BLaER1 (cell line): Measurements from ENCODE around the gene EPB41L1.

ENCODE experiments used
- H3K27ac ChIP-seq: shearing (Covaris generic); formaldehyde crosslinking; 2 replicates; pipeline ENCODE4 v1.8.1; 2022
- H3K27me3 ChIP-seq: shearing (Covaris generic); formaldehyde crosslinking; 2 replicates; pipeline ENCODE4 v1.8.1; 2022
- H3K36me3 ChIP-seq: shearing (Covaris generic); formaldehyde crosslinking; 2 replicates; pipeline ENCODE4 v1.8.1; 2022
- H3K4me1 ChIP-seq: shearing (Covaris generic); formaldehyde crosslinking; 2 replicates; pipeline ENCODE4 v1.8.1; 2022
- H3K4me2 ChIP-seq: shearing (Covaris generic); formaldehyde crosslinking; 2 replicates; pipeline ENCODE4 v1.8.1; 2022
- H3K4me3 ChIP-seq: shearing (Covaris generic); formaldehyde crosslinking; 2 replicates; pipeline ENCODE4 v1.8.1; 2022
- H3K9ac ChIP-seq: shearing (Covaris generic); formaldehyde crosslinking; 2 replicates; pipeline ENCODE4 v1.8.1; 2022
- H3K9me3 ChIP-seq: shearing (Covaris generic); formaldehyde crosslinking; 2 replicates; pipeline ENCODE4 v1.8.1; 2022
- H4K20me1 ChIP-seq: shearing (Covaris generic); formaldehyde crosslinking; 2 replicates; pipeline ENCODE4 v1.8.1; 2022
- Cebpa-rat ChIP-seq: shearing (Covaris generic); IDR thresholded peaks from 2 replicates; pipeline ENCODE4 v1.8.1; 2022

Gene EPB41L1

GRCh38 chr20:36261389-36262105 is 107.0 kb downstream of the EPB41L1 start:
- Histone ChIP-seq H3K27me3 (no peaks in the 10 kb centered on the region), H3K36me3 (peaks cover 18% of the 10 kb centered on the region), H4K20me1 (no peaks in the 10 kb centered on the region)

GRCh38 chr20:36262440-36262839 is 107.9 kb downstream of the EPB41L1 start:
- Histone ChIP-seq H3K36me3 (peaks cover 9% of the 10 kb centered on the region), H3K4me3 (no peak overlapping the region), H3K27me3 (no peaks in the 10 kb centered on the region), H3K9me3 (no peaks in the 10 kb centered on the region), H3K4me1 (no peaks in the 10 kb centered on the region), H4K20me1 (no peaks in the 10 kb centered on the region), H3K9ac (no peak overlapping the region), H3K4me2 (no peak overlapping the region), H3K27ac (no peak overlapping the region)
- no peak for TF ChIP-seq Cebpa-rat

More at GRCh38 chr20:36261389-36262105, 107.0 kb downstream of the EPB41L1 start:
- no peak overlapping the region for H3K27ac ChIP-seq
- no peak overlapping the region for H3K9ac ChIP-seq
- no peaks in the 10 kb centered on the region for H3K9me3 ChIP-seq
- H3K4me1 ChIP-seq, result no peaks in the 10 kb centered on the region
- no peak overlapping the region for H3K4me3 ChIP-seq
- no peak overlapping the region for H3K4me2 ChIP-seq
- TF ChIP-seq Cebpa-rat, result no peak

GRCh38 chr20:36264426-36265246 is 110.1 kb downstream of the EPB41L1 start:
- Histone ChIP-seq H3K4me3 (no peak overlapping the region), H4K20me1 (no peaks in the 10 kb centered on the region), H3K36me3 (no peaks in the 10 kb centered on the region), H3K27me3 (no peaks in the 10 kb centered on the region), H3K4me1 (no peaks in the 10 kb centered on the region), H3K4me2 (no peak overlapping the region), H3K27ac (no peak overlapping the region), H3K9ac (no peak overlapping the region), H3K9me3 (no peaks in the 10 kb centered on the region)
- TF ChIP-seq Cebpa-rat, result no peak

- H3K27ac ChIP-seq, result no peak overlapping the region
- no peak overlapping the region for H3K9ac ChIP-seq
- no peaks in the 10 kb centered on the region for H3K36me3 ChIP-seq
- no peak overlapping the region for H3K4me2 ChIP-seq
- no peak for TF ChIP-seq Cebpa-rat
- H3K4me1 ChIP-seq, result no peaks in the 10 kb centered on the region
- no peaks in the 10 kb centered on the region for H4K20me1 ChIP-seq
- no peak overlapping the region for H3K4me3 ChIP-seq
- no peaks in the 10 kb centered on the region for H3K9me3 ChIP-seq
- no peaks in the 10 kb centered on the region for H3K27me3 ChIP-seq
Observed at GRCh38 chr20:36266189-36266588, 111.6 kb downstream of the EPB41L1 start.

GRCh38 chr20:36267605-36268381 is 113.3 kb downstream of the EPB41L1 start:
- Histone ChIP-seq H3K36me3 (no peaks in the 10 kb centered on the region), H3K27ac (no peak overlapping the region), H3K9ac (no peak overlapping the region), H3K4me3 (no peak overlapping the region), H3K27me3 (no peaks in the 10 kb centered on the region), H3K4me2 (no peak overlapping the region), H4K20me1 (no peaks in the 10 kb centered on the region), H3K4me1 (no peaks in the 10 kb centered on the region), H3K9me3 (no peaks in the 10 kb centered on the region)
- TF ChIP-seq Cebpa-rat, result no peak

GRCh38 chr20:36268440-36269342 is 114.2 kb downstream of the EPB41L1 start:
- no peaks in the 10 kb centered on the region for H3K36me3 ChIP-seq
- no peak overlapping the region for H3K27ac ChIP-seq
- TF ChIP-seq Cebpa-rat, result no peak
- H3K27me3 ChIP-seq, result no peaks in the 10 kb centered on the region
- H4K20me1 ChIP-seq, result no peaks in the 10 kb centered on the region
- no peak overlapping the region for H3K4me3 ChIP-seq
- no peaks in the 10 kb centered on the region for H3K9me3 ChIP-seq
- no peaks in the 10 kb centered on the region for H3K4me1 ChIP-seq
- H3K9ac ChIP-seq, result no peak overlapping the region
- H3K4me2 ChIP-seq, result no peak overlapping the region

GRCh38 chr20:36269507-36269906 is 115.0 kb downstream of the EPB41L1 start:
- TF ChIP-seq Cebpa-rat, result no peak
- no peak overlapping the region for H3K4me3 ChIP-seq
- no peak overlapping the region for H3K27ac ChIP-seq
- H4K20me1 ChIP-seq, result no peaks in the 10 kb centered on the region
- no peak overlapping the region for H3K9ac ChIP-seq
- no peaks in the 10 kb centered on the region for H3K9me3 ChIP-seq
- H3K36me3 ChIP-seq, result no peaks in the 10 kb centered on the region
- no peak overlapping the region for H3K4me2 ChIP-seq
- no peaks in the 10 kb centered on the region for H3K27me3 ChIP-seq
- H3K4me1 ChIP-seq, result no peaks in the 10 kb centered on the region

GRCh38 chr20:36270744-36271638 is 116.5 kb downstream of the EPB41L1 start:
- no peak overlapping the region for H3K4me2 ChIP-seq
- H3K4me1 ChIP-seq, result no peaks in the 10 kb centered on the region
- H3K9ac ChIP-seq, result no peak overlapping the region
- H3K36me3 ChIP-seq, result no peaks in the 10 kb centered on the region
- no peaks in the 10 kb centered on the region for H3K9me3 ChIP-seq
- no peak for TF ChIP-seq Cebpa-rat
- H3K27me3 ChIP-seq, result no peaks in the 10 kb centered on the region
- no peak overlapping the region for H3K27ac ChIP-seq
- H4K20me1 ChIP-seq, result no peaks in the 10 kb centered on the region
- no peak overlapping the region for H3K4me3 ChIP-seq
